Right lobe of liver (tissue), 4 donors: ENCODE measurements around the gene FAM78A.

Experiments
- POLR2A ChIP-seq: fragments of 450-650 bp; IDR thresholded peaks from one replicate; pipeline ENCODE4 v1.6.1; 2017; ENCODE audit warnings: antibody characterized with exemption, mild to moderate bottlenecking
- TF ChIP-seq, protein P1 (sequence below), 4 donors: fragments of 200-600 bp in 3 of 4; fragments of 450-650 bp in 1 of 4; IDR thresholded peaks; one replicate each; pipeline versions ENCODE4 v1.5.1 to v1.8.0; 2016 to 2022; ENCODE audit warnings: antibody characterized with exemption in 4 of 4, mild to moderate bottlenecking in 2 of 4
- donor health status: DM: no; HTN: no; CAD: no.
- donor health status: DM: no; HTN: no; CAD: no.
- donor health status: DM: no; HTN: yes; CAD: no.

DNA sequence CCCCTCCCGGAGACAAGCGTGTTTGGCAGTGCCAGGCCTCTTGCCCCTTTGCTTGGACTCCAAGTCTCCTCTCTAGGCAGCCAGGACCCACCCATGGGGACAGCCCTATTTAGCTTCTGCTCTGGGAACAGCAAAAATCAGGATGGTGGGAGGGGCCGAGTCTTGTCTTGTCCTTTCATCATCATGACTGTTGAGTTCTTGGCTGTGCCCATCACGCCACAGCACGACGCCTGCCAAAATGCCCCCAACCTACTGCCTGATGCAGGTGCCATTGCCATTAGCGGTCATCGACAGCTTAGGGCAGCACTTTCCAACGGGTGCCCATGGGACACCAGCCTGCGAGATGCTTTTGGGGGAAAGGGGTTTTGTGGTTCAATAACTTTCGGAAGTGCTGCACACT is 32.1 kb upstream of the FAM78A start:
- TF ChIP-seq, protein P1, sequence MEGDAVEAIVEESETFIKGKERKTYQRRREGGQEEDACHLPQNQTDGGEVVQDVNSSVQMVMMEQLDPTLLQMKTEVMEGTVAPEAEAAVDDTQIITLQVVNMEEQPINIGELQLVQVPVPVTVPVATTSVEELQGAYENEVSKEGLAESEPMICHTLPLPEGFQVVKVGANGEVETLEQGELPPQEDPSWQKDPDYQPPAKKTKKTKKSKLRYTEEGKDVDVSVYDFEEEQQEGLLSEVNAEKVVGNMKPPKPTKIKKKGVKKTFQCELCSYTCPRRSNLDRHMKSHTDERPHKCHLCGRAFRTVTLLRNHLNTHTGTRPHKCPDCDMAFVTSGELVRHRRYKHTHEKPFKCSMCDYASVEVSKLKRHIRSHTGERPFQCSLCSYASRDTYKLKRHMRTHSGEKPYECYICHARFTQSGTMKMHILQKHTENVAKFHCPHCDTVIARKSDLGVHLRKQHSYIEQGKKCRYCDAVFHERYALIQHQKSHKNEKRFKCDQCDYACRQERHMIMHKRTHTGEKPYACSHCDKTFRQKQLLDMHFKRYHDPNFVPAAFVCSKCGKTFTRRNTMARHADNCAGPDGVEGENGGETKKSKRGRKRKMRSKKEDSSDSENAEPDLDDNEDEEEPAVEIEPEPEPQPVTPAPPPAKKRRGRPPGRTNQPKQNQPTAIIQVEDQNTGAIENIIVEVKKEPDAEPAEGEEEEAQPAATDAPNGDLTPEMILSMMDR (IDR thresholded peaks at IDR 0.05), result no peak
- TF ChIP-seq POLR2A, result no peak
